Muscle of back (tissue), 11 donors: ENCODE measurements around the gene POR. TPM values are rescaled to one million over a fixed set of nuclear protein-coding genes. Genes with fewer than 3 reads are reported as not detected.

ENCODE experiments used
- DNase-seq, 3 donors: peaks; one replicate each; pipeline versions ENCODE4 v3.0.0 to v3.0.0-alpha.2; 2013
- polyA plus RNA-seq, 10 donors: library from polyadenylated mRNA; unstranded; fragments of 120-200 nt; gene quantifications; one replicate each; pipeline ENCODE4 v1.2.1, GENCODE V29; 2013; ENCODE audit not compliant: insufficient read length in 10 of 10

The POR gene
- polyA plus RNA-seq, 10 donors = 27.6 to 46.0 (median 31.5) TPM

DNA sequence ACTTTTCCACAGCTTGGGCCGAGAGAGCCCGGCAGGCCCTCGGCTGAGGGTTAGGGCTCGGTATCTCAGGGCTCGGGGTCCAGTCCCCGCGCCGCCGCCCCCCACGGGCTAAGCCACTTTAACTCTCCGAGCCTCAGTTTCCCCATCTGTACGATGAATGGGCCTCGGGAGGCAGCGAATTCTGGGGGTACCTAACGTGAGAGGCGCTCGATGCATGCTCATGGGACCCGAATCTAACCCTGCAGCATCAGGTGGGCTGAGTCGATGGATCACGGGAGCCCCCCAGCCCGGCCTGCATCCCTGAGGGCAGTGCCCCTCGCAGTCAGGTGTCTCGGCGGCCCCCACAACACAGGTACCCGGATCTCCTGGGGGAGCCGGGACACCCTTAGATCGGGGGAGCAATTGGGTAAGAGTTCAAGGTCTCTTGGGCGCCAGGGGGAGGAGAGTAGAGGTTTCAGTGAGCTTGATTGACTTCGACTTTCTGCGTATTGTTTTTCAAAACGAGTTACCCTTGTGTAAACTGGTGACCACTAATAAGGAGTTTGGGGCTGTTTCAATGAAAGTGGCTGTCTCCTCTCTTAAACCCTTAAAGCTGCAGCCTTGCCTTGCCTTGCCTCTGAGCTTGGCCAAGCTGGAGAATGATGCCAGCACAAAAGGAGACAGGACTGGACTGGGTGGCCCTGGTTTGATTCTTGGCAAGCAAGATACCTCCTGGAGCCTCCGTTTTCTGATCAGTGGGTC lies 631 bp downstream of the POR start:
- DNase-seq = no peak

DNA sequence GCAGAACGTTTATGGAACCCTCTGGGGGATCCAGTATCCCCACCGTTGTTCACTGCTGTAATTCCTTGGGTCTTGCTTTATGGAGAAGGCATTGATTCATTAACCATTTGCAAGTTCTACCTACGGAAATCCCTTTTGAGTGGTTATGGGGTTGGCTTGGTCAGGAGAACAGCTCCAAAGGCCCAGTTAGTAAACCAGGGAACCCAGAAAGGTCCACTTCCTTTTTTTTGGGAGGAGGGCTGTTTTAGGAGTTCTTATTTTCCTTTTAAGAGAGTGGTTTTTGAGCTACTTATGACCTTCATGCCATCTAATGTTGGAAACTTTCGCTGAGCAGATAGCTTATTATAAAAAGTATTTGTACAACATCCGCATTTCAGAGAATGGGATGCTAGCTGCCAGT lies 1.3 kb downstream of the POR start:
- no peak for DNase-seq

DNA sequence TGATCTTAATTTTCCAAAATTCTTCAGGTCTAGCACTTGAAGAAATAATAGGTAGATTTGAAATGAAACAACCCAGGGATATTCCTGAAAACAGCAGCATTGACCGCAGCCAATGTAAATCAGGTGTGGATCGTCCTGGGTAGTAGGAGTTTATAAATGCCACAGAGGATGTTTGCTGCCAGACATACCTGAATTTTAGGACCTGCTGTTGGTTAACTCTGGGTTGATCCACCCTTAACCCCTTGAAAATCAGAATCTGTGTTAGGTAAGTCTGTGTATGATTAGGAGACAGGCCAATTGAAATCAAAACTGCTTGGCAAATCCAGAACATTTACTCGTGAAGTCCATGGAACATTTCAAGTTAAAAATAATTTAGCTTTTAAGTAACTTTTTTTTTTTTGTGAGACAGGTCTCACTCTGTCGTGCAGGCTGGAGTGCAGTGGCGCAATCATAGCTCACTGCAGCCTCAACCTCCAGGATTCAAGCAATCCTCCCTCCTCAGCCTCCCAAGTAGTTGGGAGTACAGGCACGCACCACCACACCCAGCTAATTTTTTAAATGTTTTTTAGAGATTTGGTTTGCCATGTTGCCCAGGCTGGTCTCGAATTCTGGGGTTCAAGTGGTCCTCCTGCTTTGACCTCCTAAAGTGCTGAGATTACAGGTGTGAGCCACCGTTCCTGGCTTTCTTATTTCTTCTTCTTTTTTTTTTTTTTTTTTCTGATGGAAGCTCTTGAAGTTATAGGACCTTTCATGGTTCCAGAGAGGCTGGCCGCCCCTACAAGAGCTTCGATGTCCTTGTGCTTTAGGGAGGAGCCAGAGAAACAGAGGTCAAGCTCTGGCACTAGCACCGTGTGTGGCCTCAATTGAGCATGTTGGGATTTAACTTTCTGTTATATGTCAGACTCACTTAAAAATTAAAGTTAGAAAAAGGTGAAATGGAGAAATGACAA lies 2.0 kb downstream of the POR start:
- DNase-seq = no peak

DNA sequence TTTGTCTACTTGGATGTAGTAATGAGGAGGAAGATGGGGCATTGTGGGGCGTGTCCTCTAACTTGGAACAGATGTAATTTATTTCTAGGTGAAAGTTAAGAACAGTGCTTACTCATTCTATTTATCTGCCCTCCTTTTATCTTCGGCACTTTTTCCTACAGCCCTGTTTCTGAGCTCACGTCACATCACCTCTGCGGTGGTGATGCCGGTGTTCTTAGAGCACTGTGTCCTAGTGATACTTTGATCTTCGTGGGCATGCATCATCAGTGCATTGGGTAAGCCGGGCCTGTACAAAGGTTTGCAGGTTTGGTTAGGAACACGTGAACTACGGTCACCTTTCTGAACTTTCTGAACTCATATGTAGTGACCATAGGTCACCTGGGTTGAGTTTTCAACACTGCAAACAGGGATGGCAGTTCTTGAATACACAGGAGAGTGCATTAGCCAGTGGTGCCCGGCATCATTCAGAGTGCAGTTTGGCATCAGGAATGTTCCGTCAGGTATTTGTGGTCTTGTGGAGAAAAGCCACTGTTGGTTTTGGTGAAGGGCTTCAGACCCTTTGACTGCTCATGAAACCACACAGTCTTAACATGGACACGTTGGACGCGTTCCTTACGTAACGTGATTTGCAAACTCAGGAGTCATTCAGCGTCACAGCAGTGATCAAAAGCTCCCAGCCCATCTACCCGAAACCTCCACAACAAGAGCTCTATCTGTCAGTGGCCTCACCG lies 5.6 kb downstream of the POR start:
- DNase-seq = no peak

DNA sequence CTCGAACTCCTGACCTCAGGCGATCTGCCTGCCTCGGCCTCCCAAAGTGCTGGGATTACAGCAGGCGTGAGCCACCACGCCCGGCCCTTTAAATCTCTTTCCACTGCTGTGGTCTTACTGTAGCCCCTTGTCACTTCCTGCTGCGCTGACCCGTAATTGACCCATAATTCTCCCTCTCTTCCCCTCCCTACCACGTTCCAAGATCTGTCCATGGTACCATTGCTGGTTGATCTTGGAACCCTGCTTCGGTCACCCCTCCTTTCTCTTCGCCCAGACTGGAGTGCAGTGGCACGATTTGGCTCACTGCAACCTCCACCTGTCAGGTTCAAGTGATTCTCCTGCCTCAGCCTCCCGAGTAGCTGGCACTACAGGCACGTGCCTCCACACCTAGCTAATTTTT lies 6.5 kb downstream of the POR start:
- DNase-seq = no peak

DNA sequence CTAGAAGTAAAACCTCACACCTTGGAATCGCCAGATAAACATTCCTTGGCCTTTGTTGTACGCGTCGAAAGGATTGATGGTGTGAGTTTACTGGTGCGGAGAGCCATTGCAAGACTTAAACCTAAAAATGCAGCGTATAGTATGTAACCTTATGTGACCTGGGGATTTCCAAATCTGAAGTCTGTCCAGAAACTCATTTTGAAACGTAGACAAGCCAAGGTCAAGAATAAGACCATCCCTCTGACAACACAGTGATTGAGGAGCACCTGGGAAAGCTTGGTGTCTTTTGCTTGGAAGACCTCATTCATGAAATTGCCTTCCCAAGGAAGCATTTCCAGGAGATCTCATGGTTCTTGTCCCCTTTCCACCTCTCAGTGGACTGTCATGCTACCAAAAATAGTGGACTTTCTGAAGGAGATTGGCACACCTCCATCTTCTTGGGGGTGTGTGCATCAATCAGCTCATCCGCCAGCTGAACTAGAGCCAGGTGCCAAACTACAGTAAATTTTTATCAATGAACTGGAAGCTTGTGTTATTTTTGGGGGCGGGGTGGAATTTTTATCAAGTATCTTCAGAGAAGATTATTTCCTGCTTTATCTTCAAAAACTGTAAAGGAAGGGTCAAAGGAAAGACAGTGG lies 8.1 kb downstream of the POR start:
- no peak for DNase-seq

DNA sequence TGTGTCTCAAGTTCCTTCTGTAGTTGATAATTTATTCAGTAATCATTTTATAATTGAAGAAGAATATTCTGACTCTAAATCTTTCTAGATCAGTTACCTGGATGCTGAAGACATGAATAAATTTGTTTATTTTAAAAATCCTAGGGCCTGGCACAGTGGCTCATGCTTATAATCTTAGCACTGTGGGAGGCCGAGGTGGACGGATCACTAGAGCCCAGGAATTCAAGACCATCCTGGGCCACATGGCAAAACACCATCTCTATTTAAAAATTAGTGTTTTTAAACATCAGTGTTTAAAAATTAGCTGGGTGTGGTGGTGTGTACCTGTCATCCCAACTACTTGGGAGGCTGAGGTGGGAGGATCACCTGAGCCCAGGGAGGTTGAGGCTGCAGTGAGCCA lies 9.3 kb downstream of the POR start:
- DNase-seq = no peak

DNA sequence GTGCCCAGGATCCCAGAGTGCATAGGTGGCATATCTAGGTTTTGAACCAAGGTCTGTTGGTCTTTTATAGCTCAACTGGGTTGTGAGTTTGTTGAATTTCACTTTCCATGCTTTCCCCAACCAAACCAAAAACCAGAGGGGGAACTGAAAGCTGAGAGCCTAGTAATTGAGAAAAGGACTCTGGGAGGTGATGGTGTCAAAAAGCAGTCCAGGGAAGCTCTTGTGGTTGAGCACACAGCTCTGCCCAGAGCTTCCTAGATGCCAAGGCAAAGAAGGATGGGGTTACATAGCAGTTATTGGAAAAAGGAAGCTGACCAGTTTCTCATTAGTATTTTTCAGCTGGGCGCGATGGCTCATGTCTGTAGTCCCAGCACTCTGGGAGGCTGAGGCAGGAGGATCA lies 9.9 kb downstream of the POR start:
- DNase-seq = no peak

DNA sequence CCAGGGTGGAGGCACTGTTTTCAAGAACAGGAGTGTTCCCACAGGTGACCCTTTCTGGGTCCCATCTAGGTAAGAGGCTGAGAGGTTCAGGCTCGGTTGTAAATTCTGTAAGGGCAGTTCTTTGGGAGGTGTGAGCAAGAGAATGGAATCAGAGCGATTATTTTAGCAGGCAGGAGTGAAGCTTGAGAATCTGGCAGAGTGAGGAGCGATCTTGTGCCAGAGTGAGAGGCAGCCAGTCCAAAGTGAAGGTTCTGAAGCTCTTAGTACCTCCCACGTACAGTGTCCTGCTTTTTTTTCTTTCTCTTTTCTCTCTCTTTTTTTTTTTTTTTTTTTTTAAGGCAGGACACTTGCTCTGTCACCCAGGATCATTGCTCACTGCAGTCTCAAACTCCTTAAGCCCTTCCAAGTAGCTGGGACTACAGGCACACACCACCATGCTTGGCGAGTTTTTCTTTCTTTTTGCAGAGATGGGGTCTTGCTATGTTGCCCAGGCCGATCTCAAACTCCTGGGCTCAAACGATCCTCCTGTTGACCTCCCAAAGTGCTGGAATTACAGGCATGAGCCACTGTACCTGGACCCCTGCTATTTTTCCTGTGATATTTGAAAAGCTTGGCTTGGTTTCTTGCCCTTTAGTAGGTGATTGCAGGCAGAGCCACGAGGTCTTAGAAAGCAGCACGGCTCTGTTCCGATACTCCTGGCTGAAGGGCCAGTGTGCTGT lies 10.9 kb downstream of the POR start:
- no peak for DNase-seq

DNA sequence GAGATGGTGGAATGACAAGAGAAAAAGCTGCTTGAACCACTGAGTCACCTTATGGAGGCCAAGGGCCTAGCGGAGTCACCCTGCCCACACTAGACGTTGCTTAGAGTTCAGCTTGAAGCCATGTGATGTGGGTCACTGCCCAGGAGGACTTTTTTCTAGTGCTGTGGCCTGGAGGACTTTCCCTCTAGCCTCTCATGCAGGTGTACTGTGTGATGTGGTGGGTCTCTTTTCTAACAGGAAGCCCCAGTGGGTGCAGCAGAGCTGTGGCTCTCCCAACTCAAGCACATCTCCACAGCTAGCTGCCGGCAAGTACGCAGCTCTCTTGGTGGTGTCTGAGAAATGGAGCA lies 13.6 kb downstream of the POR start:
- no peak for DNase-seq

DNA sequence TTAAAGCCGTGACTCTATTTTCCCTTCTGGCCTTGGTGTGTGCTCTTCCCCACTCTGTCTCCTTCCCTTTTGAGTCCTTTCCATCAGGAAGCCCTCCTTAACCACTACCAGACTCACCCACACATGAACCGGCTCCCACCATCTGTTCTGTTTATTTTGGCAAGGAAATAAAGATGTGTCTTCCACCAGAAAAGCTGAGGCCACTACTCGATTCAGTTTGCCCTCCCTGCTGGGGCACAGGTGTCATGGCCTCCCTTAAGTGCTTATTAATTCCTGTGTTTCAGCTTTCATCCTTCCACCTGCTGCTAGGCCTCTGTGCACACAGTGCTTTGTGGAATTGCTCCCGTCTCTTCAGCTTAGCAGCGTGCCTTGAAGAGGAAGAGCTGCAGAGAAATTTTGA lies 16.7 kb downstream of the POR start:
- DNase-seq = no peak

DNA sequence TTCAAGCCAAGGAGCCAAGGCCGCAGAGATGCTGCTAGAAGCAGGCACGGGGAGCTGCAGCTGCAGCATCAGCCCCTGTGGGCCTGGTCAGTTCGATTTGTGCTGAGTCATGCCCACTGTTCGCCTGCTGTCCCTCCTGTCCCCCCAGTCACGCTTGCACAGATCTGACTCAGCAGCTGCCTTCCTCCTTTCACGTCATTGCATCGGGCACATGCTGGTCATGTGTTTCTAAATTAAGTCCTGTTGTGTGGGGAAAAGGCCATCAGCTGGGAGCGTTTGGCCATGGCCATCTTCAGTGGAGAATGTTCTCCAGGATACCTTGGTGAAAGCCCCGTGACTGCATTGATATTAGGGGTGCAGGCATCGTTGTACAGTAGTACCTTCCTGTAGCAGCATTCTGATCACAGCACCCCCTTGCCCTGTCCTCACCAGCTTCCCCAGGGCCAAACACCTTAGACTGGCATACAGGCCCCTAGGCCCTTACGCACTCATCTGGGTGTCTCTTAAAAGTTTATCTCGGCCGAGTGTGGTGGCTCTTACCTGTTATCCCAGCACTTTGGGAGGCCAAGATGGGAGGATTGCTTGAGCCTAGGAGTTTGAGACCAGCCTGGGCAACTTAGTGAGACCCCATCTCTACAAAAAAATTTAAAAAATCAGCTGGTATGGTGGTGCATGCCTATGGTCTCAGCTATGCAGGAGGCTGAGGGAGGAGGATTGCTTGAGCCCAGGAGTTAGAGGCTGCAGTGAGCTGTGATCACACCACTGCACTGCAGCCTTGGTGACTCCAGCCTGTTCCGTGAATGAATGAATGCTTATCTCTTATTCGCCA lies 23.2 kb downstream of the POR start:
- DNase-seq = peak; percentile 38 to 70 (median 62)

DNA sequence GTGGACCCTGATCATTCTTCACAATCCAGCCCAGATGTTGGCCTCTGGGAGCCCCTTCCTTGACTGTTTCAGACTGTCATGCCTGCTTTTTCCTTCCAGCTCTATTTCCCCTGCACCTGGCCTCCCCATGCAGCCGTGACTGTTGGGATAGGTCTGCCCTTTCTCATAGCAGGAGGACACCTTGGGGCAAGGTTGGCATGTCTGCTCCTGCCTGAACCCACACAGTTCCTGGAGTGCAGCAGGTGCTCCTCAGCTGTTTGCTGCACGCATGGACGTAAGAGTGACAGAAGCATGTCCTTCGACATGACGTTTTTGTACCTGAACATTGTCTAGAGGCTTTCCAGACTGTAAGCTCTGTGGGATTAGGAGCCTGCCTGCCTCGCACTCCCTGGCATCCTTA lies 24.0 kb downstream of the POR start:
- no peak for DNase-seq

DNA sequence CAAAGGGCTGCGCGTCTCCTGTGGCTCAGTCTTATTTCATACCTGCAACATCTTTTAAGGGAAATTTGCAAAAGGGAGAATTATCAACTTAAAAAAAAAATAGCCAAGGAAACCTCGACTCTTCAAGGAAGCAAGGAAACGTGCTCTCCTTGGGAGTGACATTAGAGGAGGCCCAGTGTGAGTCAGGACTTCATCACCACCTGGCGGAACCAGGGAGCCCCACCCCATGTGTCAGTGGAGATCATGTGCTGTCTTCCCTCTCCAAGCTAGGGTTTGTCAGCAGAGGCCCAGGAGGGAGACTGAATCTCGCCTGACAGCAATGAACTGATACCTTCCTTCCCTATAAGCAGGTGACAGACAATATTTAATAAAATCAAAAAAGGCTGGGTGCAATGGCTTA lies 28.9 kb downstream of the POR start:
- no peak for DNase-seq

DNA sequence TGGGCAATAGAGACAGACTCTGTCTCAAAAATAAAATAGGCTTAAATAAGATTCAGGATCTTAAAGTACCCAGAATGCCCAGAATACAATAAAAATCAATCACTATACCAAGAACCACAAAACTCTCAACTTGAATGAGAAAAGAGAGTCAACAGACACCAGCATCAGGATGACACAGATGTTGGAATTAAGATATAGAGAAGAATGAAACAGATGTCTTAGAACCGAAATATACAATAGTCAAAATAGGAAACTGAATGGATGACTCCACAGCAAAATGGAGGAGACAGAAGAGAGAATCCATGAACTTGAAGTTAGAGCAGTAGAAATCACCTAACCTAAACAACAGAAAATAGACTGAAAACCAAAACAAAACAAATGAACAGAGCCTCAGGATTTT lies 29.6 kb downstream of the POR start:
- no peak for DNase-seq

DNA sequence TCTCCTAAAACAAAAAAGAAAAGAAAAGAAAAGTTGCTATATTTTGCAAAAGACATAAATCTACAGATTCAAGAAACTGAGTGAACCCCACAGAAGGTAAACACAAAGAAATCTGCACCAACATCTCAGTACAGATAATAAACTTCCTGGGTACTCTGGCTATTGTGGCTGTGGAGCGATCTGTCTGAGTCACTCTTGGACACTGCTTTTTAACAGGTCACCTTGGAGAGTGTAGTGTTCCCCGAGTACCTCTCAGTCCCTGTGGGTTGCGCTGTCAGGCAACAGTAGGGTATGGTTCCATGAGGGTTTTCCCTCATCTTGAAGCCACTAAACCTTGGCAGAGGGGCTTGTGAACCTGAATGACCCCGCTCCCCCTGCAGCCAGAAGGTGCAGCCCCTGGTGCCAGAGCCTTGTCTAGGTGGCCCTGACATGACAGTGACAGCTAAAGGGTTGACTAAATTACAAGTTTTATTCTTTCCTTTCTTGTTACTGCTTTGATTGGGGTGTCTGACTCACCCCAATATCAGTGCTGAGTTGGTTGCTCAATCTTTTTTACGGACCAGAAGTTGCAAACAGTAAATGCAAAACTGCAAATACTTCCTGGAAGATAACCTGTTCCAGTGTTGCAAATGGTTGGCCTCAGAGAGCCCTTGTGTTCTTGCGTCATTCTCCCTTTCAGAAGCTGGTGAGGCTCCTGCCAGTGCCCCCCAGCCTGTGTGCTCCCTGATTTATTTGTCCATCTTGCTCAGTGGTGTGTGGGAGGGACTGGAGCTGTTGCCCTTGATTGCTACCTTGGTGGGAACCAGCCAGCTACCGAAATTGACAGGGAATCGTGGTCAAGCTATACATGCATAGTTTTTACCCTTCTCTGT lies 30.6 kb downstream of the POR start:
- no peak for DNase-seq

DNA sequence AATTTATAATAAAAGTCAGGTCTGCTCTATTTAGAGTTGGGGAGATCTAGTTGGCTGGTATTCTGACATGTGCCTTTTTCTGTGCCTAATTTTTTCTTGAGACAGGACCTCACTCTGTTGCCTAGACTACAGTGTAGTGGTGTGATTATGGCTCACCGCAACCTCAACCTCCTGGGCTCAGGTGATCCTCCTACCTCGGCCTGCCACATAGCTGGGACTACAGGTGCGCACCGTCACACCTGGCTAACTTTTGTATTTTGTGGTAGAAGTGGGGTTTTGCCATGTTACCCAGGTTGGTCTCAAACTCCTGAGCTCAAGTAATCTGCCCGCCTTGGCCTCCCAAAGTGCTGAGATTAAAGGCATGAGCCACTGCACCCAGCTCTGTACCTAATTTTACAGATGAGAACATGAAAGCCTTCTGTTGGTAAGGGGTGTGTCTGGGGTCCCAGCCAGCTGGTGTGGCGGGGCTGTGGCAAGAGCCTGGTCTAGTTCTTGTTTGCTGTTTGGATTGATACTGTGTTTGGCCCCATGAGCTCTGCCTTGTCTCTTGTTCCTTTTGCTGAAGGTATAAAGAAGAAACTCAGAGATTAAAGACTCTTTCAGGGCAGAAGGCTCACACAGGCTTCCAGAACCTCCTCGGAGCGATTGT lies 31.4 kb downstream of the POR start:
- DNase-seq = no peak

DNA sequence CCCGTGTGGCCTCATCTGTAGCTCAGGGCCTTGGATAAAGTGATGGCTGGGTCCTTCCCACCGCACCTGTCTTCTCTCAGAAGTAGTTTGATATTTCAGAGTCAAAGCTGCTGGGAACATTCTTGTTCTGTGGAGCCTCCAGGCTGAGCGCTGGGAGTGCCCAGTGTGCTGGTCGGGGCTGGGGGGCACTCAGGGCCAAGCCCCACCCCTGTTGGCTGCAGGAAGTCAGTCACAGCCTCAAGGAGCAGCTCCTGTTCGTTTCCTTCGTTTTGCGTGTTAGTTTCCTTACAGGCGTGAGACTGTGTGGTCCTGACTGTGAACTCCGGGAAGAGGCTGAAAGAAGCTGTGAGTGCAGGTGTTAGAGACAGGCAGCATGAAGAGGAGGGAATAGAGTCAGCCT lies 33.2 kb downstream of the POR start:
- DNase-seq = no peak

DNA sequence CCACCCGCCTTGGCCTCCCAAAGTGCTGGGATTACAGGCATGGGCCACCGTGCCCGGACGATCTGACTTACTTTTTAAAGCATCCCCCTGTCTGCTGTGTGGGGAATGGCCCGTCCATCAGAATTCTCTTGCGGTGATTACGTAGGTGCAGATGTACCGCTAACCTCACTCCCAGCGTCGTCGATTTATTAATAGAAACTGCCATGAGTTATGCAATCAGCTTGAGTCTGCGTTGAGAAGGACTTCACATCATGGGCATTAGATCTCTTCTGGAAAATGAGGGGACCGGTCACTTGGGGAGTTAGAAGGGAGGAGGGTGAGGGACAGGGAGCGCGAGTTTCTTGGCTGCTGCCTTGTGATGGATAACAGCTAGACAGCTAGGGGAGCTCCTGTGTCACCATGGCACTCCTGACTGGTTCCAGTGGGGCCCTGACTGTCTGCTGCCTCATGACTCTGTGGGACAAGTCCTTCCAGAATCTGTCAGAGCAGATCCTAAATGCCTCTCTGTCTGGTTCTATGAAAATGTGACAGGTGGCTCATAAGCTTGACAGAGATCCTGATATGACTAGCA lies 35.2 kb downstream of the POR start:
- no peak for DNase-seq
